ENCODE results near the gene GALK2. TPM values are rescaled to one million over a fixed set of nuclear protein-coding genes. Genes with fewer than 3 reads are reported as not detected.

GALK2 gene
- total and polyA plus RNA-seq, 2 of the 8 experiments (the other 6 are each of a cell fraction or from before 2014, with no cell fraction given): 8.7 to 16.1 TPM

GRCh38 chr15:49148298-49148697 is 21.7 kb upstream of the GALK2 start:
- Histone ChIP-seq H4K91ac (replicated peaks; ENCODE audit: insufficient read length, low read length) (no peak overlapping the region), H3K14ac (ENCODE audit: insufficient read length) (no peak overlapping the region), H2BK20ac (ENCODE audit: low read length) (no peak overlapping the region), H3K4me1 (replicated peaks in 1 of 4; ENCODE audit: control insufficient read depth in 3 of 4, insufficient read depth in 4 of 4, low read length in 3 of 4) (peaks cover 0 to 3% (median 0%) of the 10 kb centered on the region in 4 experiments; a peak in 2 of 7 replicates), H3K56ac (replicated peaks; ENCODE audit: insufficient read length, low read depth, low read length) (no peak overlapping the region), H3K18ac (ENCODE audit: extremely low read depth, low read length) (no peak overlapping the region), H3K27me3 (replicated peaks in 1 of 4; ENCODE audit: control insufficient read depth in 3 of 4, extremely low read depth in 1 of 4, insufficient read depth in 3 of 4, low read length in 3 of 4) (no peaks in the 10 kb centered on the region), H3K4ac (replicated peaks; ENCODE audit: insufficient read length, low read depth, low read length) (no peak overlapping the region), H3K9ac (replicated peaks in 1 of 4; ENCODE audit: extremely low read depth in 1 of 4, low read depth in 3 of 4, low read length in 3 of 4) (peak overlapping the region in 1 of 4 experiments; percentile 10; a peak in 1 of 7 replicates), H3K27ac (ENCODE audit: low read depth, low read length) (no peak overlapping the region), H3K79me2 (ENCODE audit: control insufficient read depth in 1 of 2, insufficient read depth in 2 of 2, low read length in 2 of 2) (peaks cover 4 to 91% of the 10 kb centered on the region in 2 experiments; a peak in 3 of 4 replicates), H4K8ac (ENCODE audit: extremely low read depth, insufficient read depth, low read length) (no peak overlapping the region), H3K23me2 (ENCODE audit: low read depth, low read length) (no peaks in the 10 kb centered on the region), H3K23ac (ENCODE audit: insufficient read length) (no peak overlapping the region), H2AFZ (ENCODE audit: low read length) (no peak overlapping the region), H3K36me3 (ENCODE audit: control insufficient read depth in 2 of 4, insufficient read depth in 4 of 4, low read length in 3 of 4) (peaks cover 2 to 13% (median 6%) of the 10 kb centered on the region in 4 experiments), H2BK120ac (replicated peaks; ENCODE audit: low read depth, low read length) (no peak overlapping the region), H4K20me1 (replicated peaks in 1 of 2; ENCODE audit: control insufficient read depth in 1 of 2, insufficient read depth in 2 of 2, low read length in 2 of 2) (peaks cover 2 to 6% of the 10 kb centered on the region in 2 experiments), H2BK15ac (ENCODE audit: low read length) (no peak overlapping the region), H4K5ac (ENCODE audit: insufficient read length, low read depth, low read length) (no peak overlapping the region), H2BK12ac (ENCODE audit: low read depth, low read length) (no peak overlapping the region), H3K9me3 (ENCODE audit: insufficient read depth in 2 of 2, low read depth in 1 of 2, low read length in 1 of 2) (no peaks in the 10 kb centered on the region), H2BK5ac (ENCODE audit: low read depth, low read length) (no peak overlapping the region), H3K79me1 (ENCODE audit: low read depth, low read length) (no peaks in the 10 kb centered on the region), H3K4me2 (ENCODE audit: insufficient read depth in 1 of 2, low read depth in 2 of 2, low read length in 2 of 2) (peak overlapping the region in 1 of 2 experiments; percentile 26; a peak in 1 of 4 replicates), H2AK5ac (ENCODE audit: low read depth, low read length) (no peak overlapping the region), H3K4me3 (ENCODE audit: extremely low read depth in 1 of 4, insufficient read depth in 2 of 4, low read depth in 3 of 4, low read length in 4 of 4) (no peak overlapping the region)
- 74% methylated on average over 1 of the region's 1 CpG; no CpG with 5 or more reads in 1 of the 2 experiments for WGBS, 2 experiments (ENCODE audit: extremely low coverage in 1 of 2, insufficient coverage in 1 of 2, insufficient read length in 1 of 2, insufficient replicate concordance in 2 of 2, low coverage in 1 of 2, low lambda C conversion rate in 2 of 2, missing lambda C conversion rate in 1 of 2)
- ChIA-PET CTCF (ENCODE audit: partially characterized antibody) (interaction anchor here (0.5 kb wide), 1 partner anchor 77 kb away, joined by 3 read pairs; no protein-coding TSS in a partner anchor), POLR2A (ENCODE audit: partially characterized antibody) (interaction anchor here (1.2 kb wide), 2 partner anchors 11 to 77 kb away, joined by 3 read pairs; no protein-coding TSS in a partner anchor)
- no peak for FAIRE-seq
- DNase-seq (ENCODE audit: low read depth in 1 of 2, low spot score in 2 of 2): no peak
- TF ChIP-seq RXRA (IDR thresholded peaks at IDR 0.05; ENCODE audit: insufficient read depth, low read depth, low read length): no peak
- no peak for TF ChIP-seq RAD21 (IDR thresholded peaks at IDR 0.05 in 1 of 2, conservative IDR thresholded peaks at IDR 0.05 in 1 of 2; ENCODE audit: low read depth in 2 of 2, low read length in 2 of 2)
- no peak for TF ChIP-seq KDM1A (IDR thresholded peaks at IDR 0.05; ENCODE audit: borderline replicate concordance, low read length)
- TF ChIP-seq RFX5 (IDR thresholded peaks at IDR 0.05; ENCODE audit: borderline replicate concordance, low read depth, low read length): no peak
- no peak for TF ChIP-seq SP2 (IDR thresholded peaks at IDR 0.05; ENCODE audit: low read length)
- TF ChIP-seq GTF2F1 (IDR thresholded peaks at IDR 0.05; ENCODE audit: borderline replicate concordance, low read depth, low read length): no peak
- no peak for TF ChIP-seq YY1 (IDR thresholded peaks at IDR 0.05; ENCODE audit: low read depth, low read length)
- no peak for TF ChIP-seq TEAD4 (IDR thresholded peaks at IDR 0.05; ENCODE audit: low read depth, low read length)
- TF ChIP-seq CBX8 (IDR thresholded peaks at IDR 0.05; ENCODE audit: borderline replicate concordance, low read depth, low read length): no peak
- TF ChIP-seq CTCF (IDR thresholded peaks at IDR 0.05; ENCODE audit: control extremely low read depth in 1 of 3, insufficient read depth in 1 of 3, low read depth in 1 of 3, low read length in 3 of 3): no peak
- no peak for TF ChIP-seq ASH2L (IDR thresholded peaks at IDR 0.05; ENCODE audit: low read length)

Measured in H1 (cell line).